Heart right ventricle (tissue), 16 donors: Measurements from ENCODE around the gene IFNAR1. TPM values are rescaled to one million over a fixed set of nuclear protein-coding genes. Genes with fewer than 3 reads are reported as not detected.

Experiments
- ATAC-seq, 8 donors: fragments of 200-7000 bp; cut with Tn5 transposase; one replicate each; pipeline ENCODE4 v1.9.1; 2020; ENCODE audit warnings: mild to moderate bottlenecking in 8 of 8, moderate library complexity in 8 of 8, moderate number of reproducible peaks in 1 of 8
- DNase-seq, 2 donors: peaks; one replicate each; pipeline ENCODE4 v3.0.0-alpha.2; 2020
- H3K27ac ChIP-seq, 10 donors: fragments of 200-600 bp; sonication (generic) in 2 of 10; one replicate each; pipeline versions ENCODE4 v1.5.0 to v1.8.0; 2020 to 2022; ENCODE audit warnings: mild to moderate bottlenecking in 3 of 10
- H3K27me3 ChIP-seq, 7 donors: fragments of 200-600 bp; one replicate each; pipeline ENCODE4 v1.8.0; 2021 to 2022; ENCODE audit warnings: mild to moderate bottlenecking in 2 of 7
- H3K36me3 ChIP-seq, 9 donors: fragments of 200-600 bp; sonication (generic) in 1 of 9; one replicate each; pipeline versions ENCODE4 v1.5.0 to v1.8.0; 2020 to 2022; ENCODE audit warnings: mild to moderate bottlenecking in 2 of 9
- H3K4me1 ChIP-seq, 9 donors: fragments of 200-600 bp; sonication (generic) in 1 of 9; one replicate each; pipeline versions ENCODE4 v1.5.0 to v1.8.0; 2020 to 2022; ENCODE audit warnings: mild to moderate bottlenecking in 4 of 9
- H3K4me3 ChIP-seq, 10 donors: fragments of 200-600 bp; sonication (generic) in 2 of 10; one replicate each; pipeline versions ENCODE4 v1.5.0 to v1.8.0; 2020 to 2022; ENCODE audit warnings: mild to moderate bottlenecking in 7 of 10, moderate library complexity in 2 of 10
- H3K9me3 ChIP-seq, 11 donors: fragments of 200-600 bp in 10 of 11; sonication (generic) in 2 of 11; one replicate each; pipeline versions ENCODE4 v1.5.0 to v1.8.0; 2013 to 2022; ENCODE audit warnings: mild to moderate bottlenecking in 2 of 11, control low read depth in 1 of 11, moderate library complexity in 1 of 11
- CTCF ChIP-seq, 9 donors: fragments of 200-600 bp; sonication (generic) in 2 of 9; IDR thresholded peaks; one replicate each; pipeline versions ENCODE4 v1.5.0 to v1.8.0; 2021 to 2022; ENCODE audit warnings: antibody characterized with exemption in 9 of 9, mild to moderate bottlenecking in 5 of 9, moderate library complexity in 1 of 9
- WGBS, 2 donors: extraction: QIAGEN DNeasy Blood & Tissue Kit; methylation state at CpG; one replicate each; pipeline ENCODE4 v1.1.7; 2013; ENCODE audit warnings: inconsistent platforms in 1 of 2; 5-methylcytosine and 5-hydroxymethylcytosine counted together
- intact Hi-C, 10 donors: fragments of 100-400 bp; cut with DNase I; formaldehyde crosslinking; loops; one replicate each; pipeline versions ENCODE4 v1.11.1 to v1.14.2; 2022
- polyA plus RNA-seq, 2 donors: library from polyadenylated mRNA; stranded (reverse); fragments of 200-250 nt; gene quantifications; one replicate each; pipeline ENCODE4 v1.2.3, GENCODE V29; 2013
- total RNA-seq, 10 donors: library from RNA; stranded (reverse); fragmentation: NEBNext Ultra II Directional in 3 of 10; extraction: Animal tissue kit (Norgen Biotek cat#: 25700) in 3 of 10; gene quantifications; one replicate each; pipeline versions ENCODE4 v1.2.1 to v1.2.4, GENCODE V29; 2021 to 2023
- donor health status: Arrhythmogenic right ventricular cardiomyopathy.
- donor health status: ischemic (EF 13 %, LVEDD 7.1; RV severe dilation, severe dysfunction).
- donor health status: healthy with polysubstance abuse.
- donor health status: DM: no; HTN: yes; CAD: no.
- donor health status: DM: no; HTN: no; CAD: no.
- donor health status: ischemic (EF 25% LVEDD 6.9; RV normal size, moderate dysfunction).
- donor health status: ischemic (EF 25% LVEDD 5.7; RV mildly dilated, moderate dysfunction).
- donor health status: healthy.
- donor health status: DM: yes; HTN: yes; CAD: no.
- donor health status: Ischemic cardiomyopathy.
- donor health status: ischemic (EF 35%, LVEDD 5.7; RV mildly dilated, moderate dysfunction).
- donor health status: nonischemic (EF 11% LVEDD 7.7; RV severe dilation, severe dysfunction).
- donor health status: DM: yes; HTN: yes; CAD: no.
- donor health status: PGD.
- donor health status: ischemic (EF 29% LVEDD 5.4; RV normal size, mild dysfunction).
- donor health status: nonischemic (EF 23%, LVEDD 6.1; RV moderate dilation, normal function).

IFNAR1 gene
- total and polyA plus RNA-seq, 12 donors: 7.4 to 38.5 (median 23.0) TPM

GRCh38 chr21:33396951-33397350 is 72.2 kb downstream of the IFNAR1 start:
- intact Hi-C loops: no loop called here
- peaks cover 0 to 88% (median 8%) of the 10 kb centered on the region in 9 donors for H3K4me1 ChIP-seq
- H3K27ac ChIP-seq: peak overlapping the region in 8 of 10 donors; percentile 26 to 78 (median 63)
- H3K36me3 ChIP-seq: no peaks in the 10 kb centered on the region
- H3K27me3 ChIP-seq: no peaks in the 10 kb centered on the region
- TF ChIP-seq CTCF (IDR thresholded peaks at IDR 0.05): no peak
- 63 to 76% methylated on average over 5 of the region's 5 CpGs for WGBS, 2 donors
- peak; percentile 29 to 47 for DNase-seq
- no peak overlapping the region for H3K4me3 ChIP-seq
- ATAC-seq: peak in 6 of 8 donors; percentile 31 to 65 (median 48)
- H3K9me3 ChIP-seq: no peaks in the 10 kb centered on the region

- H3K4me1 ChIP-seq: peaks cover 0 to 87% (median 8%) of the 10 kb centered on the region in 9 donors
- peak overlapping the region in 6 of 10 donors; percentile 26 to 78 (median 66) for H3K27ac ChIP-seq
- H3K4me3 ChIP-seq: no peak overlapping the region
- intact Hi-C loops: no loop called here
- H3K27me3 ChIP-seq: no peaks in the 10 kb centered on the region
- no peaks in the 10 kb centered on the region for H3K9me3 ChIP-seq
- H3K36me3 ChIP-seq: no peaks in the 10 kb centered on the region
- no peak for TF ChIP-seq CTCF (IDR thresholded peaks at IDR 0.05)
- ATAC-seq: no peak
- no peak for DNase-seq
- 94 to 98% methylated on average over 3 of the region's 3 CpGs for WGBS, 2 donors
Measured at GRCh38 chr21:33397717-33398116, 72.9 kb downstream of the IFNAR1 start.

- WGBS, 2 donors: 90 to 94% methylated on average over 5 of the region's 5 CpGs
- no peak for TF ChIP-seq CTCF (IDR thresholded peaks at IDR 0.05)
- intact Hi-C loops: no loop called here
- DNase-seq: no peak
- no peak overlapping the region for H3K4me3 ChIP-seq
- ATAC-seq: no peak
- no peak overlapping the region for H3K27ac ChIP-seq
- no peaks in the 10 kb centered on the region for H3K27me3 ChIP-seq
- H3K4me1 ChIP-seq: peaks cover 0 to 80% (median 8%) of the 10 kb centered on the region in 9 donors
- H3K9me3 ChIP-seq: no peaks in the 10 kb centered on the region
- H3K36me3 ChIP-seq: no peaks in the 10 kb centered on the region
Measured at GRCh38 chr21:33398361-33398760, 73.6 kb downstream of the IFNAR1 start.

GRCh38 chr21:33401630-33401992 is 76.8 kb downstream of the IFNAR1 start:
- intact Hi-C loops: loop anchor here in 2 of 10 donors (5.0 kb wide), 1 partner anchor 41 kb away; no protein-coding TSS in a partner anchor
- Histone ChIP-seq H3K36me3 (peaks cover 0 to 7% (median 0%) of the 10 kb centered on the region in 9 donors), H3K4me3 (peak overlapping the region in 1 of 10 donors; percentile 66), H3K4me1 (peaks cover 0 to 74% (median 28%) of the 10 kb centered on the region in 9 donors), H3K27me3 (no peaks in the 10 kb centered on the region), H3K9me3 (no peaks in the 10 kb centered on the region), H3K27ac (peak overlapping the region in 6 of 10 donors; percentile 48 to 99 (median 97))
- no peak for TF ChIP-seq CTCF (IDR thresholded peaks at IDR 0.05)
- DNase-seq (no peak), ATAC-seq (no peak)
- whole genome bisulfite sequencing, 2 donors: 89 to 94% methylated on average over 6 of the region's 6 CpGs
